Activated CD8-positive, alpha-beta memory T cell treated with anti-CD3 and anti-CD28 coated beads, Interleukin-2, amount 50 U/mL, for 1 hour (primary cell): ENCODE results near the gene SUSD4.

Experiments
- DNase-seq: peaks from one replicate; pipeline ENCODE4 v3.0.0-alpha.2; 2020; ENCODE audit errors: extremely low read depth

SUSD4 gene

GRCh38 chr1:223231011-223231572, 132.9 kb downstream of the SUSD4 start:
- DNase-seq = no peak

GRCh38 chr1:223230161-223230881, 133.7 kb downstream of the SUSD4 start:
- DNase-seq = no peak

GRCh38 chr1:223229756-223230155, 134.2 kb downstream of the SUSD4 start:
- no peak for DNase-seq

- DNase-seq = no peak
Observed at GRCh38 chr1:223228931-223229528, 134.9 kb downstream of the SUSD4 start.

GRCh38 chr1:223228201-223228600, 135.8 kb downstream of the SUSD4 start:
- no peak for DNase-seq

GRCh38 chr1:223227486-223228196, 136.3 kb downstream of the SUSD4 start:
- no peak for DNase-seq

GRCh38 chr1:223227031-223227430, 136.9 kb downstream of the SUSD4 start:
- DNase-seq = no peak

- DNase-seq = no peak
Observed at GRCh38 chr1:223226271-223226670, 137.7 kb downstream of the SUSD4 start.

- no peak for DNase-seq
Observed at GRCh38 chr1:223225481-223225880, 138.5 kb downstream of the SUSD4 start.

- no peak for DNase-seq
Observed at GRCh38 chr1:223225061-223225460, 138.9 kb downstream of the SUSD4 start.

GRCh38 chr1:223224465-223224864, 139.5 kb downstream of the SUSD4 start:
- DNase-seq = no peak

GRCh38 chr1:223223091-223223995, 140.6 kb downstream of the SUSD4 start:
- no peak for DNase-seq

- no peak for DNase-seq
Observed at GRCh38 chr1:223222377-223222776, 141.6 kb downstream of the SUSD4 start.

GRCh38 chr1:223221686-223222085, 142.3 kb downstream of the SUSD4 start:
- DNase-seq = no peak

- no peak for DNase-seq
Observed at GRCh38 chr1:223219846-223220610, 143.9 kb downstream of the SUSD4 start.

GRCh38 chr1:223219318-223219635, 144.7 kb downstream of the SUSD4 start:
- no peak for DNase-seq

GRCh38 chr1:223217781-223218180, 146.2 kb downstream of the SUSD4 start:
- DNase-seq = no peak

GRCh38 chr1:223216531-223217205, 147.3 kb downstream of the SUSD4 start:
- no peak for DNase-seq

- DNase-seq = no peak
Observed at GRCh38 chr1:223216074-223216473, 147.9 kb downstream of the SUSD4 start.

- no peak for DNase-seq
Observed at GRCh38 chr1:223215026-223215425, 148.9 kb downstream of the SUSD4 start.
